Measurements from ENCODE around the gene RET.

The RET gene

DNA sequence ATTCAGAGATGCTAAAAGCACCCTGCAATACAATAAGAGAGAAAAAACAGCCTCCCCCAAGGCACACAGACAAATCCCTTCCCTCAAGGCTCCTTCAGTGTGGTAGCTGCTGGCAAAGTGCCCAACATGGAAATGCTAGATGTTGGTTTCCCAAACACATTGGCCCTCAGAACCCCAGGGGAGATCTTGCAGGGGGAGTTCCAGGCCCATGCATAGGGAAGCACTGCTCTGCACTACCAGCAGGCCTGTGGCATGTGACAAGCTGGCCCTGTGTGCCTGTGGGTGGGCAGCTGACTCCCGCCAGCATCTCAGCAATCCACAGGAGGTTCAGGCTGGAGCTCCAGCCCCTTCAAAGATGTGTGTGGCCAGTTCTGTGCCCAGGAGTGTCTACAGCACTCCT, 44.6 kb downstream of the RET start:
- no peak for DNase-seq (ENCODE audit: low read depth)

DNA sequence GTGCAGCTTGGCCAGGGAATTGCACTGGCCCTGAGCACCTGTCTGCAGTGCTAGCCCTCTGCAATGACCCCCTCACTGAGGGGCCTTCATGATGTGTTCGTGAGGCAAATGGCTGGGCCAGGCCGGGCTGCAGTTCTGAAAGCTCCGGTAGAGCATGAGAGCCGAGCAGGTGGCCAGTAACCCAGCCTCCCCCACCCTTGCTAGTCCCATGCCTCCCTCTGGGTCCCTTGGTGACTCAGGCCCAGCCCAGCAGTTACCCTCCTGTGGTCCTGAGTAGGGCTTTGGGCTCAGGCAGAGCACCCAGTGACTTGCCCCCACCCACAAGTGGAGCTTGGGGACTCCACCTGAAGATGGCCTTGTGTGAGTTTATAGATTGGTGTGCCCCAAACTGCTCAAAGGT, 45.2 kb downstream of the RET start:
- DNase-seq (ENCODE audit: low read depth), result no peak

DNA sequence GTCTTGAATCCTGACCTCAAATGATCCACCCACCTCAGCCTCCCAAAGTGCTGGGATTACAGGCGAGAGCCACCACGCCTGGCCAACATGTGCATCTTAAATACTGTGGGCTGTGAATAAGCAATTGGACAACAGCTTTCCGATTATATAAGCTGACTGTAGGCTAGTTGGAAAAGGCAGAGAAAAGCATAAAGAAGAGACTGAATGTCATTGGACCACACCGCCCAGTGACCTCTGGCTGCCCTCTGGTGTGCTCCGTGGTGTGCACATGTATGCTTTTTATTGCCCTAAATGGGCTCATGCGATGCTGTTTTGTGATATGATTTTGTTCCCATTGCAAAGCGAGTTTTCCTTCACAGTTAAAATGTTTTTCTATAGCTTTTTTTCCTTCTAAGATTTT, 46.0 kb downstream of the RET start:
- DNase-seq (ENCODE audit: low read depth), result no peak

DNA sequence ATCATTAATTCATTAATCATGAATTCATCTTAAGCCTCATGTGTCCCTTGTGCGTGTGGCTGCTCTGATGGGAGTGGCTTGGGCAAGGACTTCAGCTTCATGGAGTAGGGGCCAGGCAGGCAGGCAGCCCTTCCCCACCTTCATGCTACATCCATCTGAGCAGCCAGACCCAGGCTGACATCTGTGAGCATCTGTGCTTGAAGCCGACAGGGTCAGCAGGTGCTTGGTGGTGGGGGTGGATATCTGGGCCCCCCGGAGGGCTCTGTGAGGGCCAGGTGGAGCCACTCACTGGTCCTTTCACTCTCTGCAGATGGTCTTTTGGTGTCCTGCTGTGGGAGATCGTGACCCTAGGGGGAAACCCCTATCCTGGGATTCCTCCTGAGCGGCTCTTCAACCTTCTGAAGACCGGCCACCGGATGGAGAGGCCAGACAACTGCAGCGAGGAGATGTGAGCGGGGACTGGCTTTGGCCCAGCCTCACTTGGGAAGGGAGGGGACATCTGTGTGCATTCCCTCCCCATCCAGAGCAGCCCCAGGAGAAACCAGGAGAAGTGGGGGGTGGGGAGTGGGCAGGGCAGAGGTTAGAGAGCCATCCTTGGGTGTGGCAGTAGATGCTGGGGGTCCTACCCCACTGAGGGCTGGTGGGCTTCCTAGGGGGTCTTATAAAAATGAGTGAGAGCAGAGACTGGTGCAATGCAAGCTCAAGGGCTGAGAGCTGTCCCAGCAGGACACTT, 46.7 kb downstream of the RET start:
- no peak for DNase-seq (ENCODE audit: low read depth)

- DNase-seq (ENCODE audit: low read depth), result no peak
Observed at GRCh38 chr10:43124094-43124521, 47.2 kb downstream of the RET start.

- DNase-seq (ENCODE audit: low read depth), result no peak
Observed at GRCh38 chr10:43124574-43125273, 47.9 kb downstream of the RET start.

DNA sequence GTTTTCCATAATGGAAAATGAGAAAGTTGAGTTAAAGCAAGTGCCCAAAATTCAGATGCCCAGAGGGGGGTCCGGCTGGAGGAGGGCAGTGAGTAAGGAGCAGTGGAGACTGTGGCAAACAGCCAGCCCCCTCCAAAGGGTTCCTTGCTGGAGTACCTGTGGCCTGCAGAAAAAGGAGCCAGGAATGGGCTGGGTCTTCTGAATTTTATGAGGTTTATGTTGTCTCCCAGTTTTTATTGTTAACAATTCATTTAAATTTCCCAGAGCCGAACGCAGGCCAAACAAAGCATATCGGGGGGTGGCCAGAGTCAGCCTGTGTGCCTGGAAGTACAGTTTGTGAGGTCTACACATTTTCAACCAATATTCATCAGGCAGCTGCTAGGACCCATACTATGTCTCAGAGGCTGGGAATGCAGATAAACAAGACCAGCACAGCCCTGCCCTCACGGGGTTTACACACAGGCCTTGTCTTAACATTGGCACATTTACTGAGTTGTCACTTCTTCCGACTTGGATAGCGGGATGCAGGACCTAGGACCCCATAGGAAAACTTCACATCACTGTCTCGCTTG, 48.5 kb downstream of the RET start:
- DNase-seq (ENCODE audit: low read depth), result no peak

GRCh38 chr10:43125881-43126731, 49.2 kb downstream of the RET start:
- DNase-seq (ENCODE audit: low read depth), result no peak

GRCh38 chr10:43126759-43127424, 50.0 kb downstream of the RET start:
- DNase-seq (ENCODE audit: low read depth), result no peak

DNA sequence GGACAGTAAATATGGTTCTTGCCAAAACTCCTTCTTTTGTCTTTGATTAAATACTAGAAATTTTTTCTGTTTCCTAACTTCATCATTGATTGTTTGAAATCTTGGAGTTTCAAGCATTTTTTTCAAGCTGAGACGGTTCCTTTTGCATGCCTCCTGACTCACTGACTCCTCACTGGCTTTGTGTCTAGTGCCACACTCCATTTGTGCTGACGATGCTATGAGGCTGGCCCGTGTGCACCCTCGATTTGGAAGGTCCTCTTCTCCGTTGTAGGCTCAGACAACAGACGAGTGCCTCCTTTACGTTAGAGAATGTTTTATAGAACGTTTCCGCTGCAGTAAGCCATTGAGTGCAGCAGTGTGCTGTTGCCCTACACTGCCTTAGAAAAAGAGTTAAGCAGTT, 50.6 kb downstream of the RET start:
- DNase-seq (ENCODE audit: low read depth), result no peak

DNA sequence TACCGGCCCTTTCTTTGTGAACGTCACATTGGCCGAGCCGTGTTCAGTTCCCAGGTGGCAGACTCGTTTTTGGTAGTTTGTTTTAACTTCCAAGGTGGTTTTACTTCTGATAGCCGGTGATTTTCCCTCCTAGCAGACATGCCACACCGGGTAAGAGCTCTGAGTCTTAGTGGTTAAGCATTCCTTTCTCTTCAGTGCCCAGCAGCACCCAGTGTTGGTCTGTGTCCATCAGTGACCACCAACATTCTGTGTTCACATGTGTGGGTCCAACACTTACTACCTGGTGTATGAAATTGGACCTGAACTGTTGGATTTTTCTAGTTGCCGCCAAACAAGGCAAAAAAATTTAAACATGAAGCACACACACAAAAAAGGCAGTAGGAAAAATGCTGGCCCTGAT, 51.5 kb downstream of the RET start:
- DNase-seq (ENCODE audit: low read depth), result no peak

DNA sequence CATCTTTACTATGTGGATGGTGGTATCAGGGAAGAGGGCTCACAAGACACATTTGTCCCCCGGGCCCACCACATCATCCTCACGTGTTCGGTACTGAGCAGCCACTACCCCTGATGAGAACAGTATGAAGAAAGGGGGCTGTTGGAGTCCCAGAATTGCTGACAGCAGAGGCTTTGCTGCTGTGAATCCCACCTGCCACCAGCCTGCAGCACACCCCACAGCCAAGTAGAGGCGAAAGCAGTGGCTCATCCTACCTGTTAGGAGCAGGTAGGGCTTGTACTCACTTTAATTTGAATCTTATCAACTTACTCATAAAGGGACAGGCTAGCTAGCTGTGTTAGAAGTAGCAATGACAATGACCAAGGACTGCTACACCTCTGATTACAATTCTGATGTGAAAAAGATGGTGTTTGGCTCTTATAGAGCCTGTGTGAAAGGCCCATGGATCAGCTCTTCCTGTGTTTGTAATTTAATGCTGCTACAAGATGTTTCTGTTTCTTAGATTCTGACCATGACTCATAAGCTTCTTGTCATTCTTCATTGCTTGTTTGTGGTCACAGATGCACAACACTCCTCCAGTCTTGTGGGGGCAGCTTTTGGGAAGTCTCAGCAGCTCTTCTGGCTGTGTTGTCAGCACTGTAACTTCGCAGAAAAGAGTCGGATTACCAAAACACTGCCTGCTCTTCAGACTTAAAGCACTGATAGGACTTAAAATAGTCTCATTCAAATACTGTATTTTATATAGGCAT, 52.3 kb downstream of the RET start:
- no peak for DNase-seq (ENCODE audit: low read depth)

- DNase-seq (ENCODE audit: low read depth), result no peak
Observed at GRCh38 chr10:43130770-43131171, 53.9 kb downstream of the RET start.

GRCh38 chr10:43131256-43131655, 54.4 kb downstream of the RET start:
- DNase-seq (ENCODE audit: low read depth), result no peak

GRCh38 chr10:43131906-43132305, 55.0 kb downstream of the RET start:
- DNase-seq (ENCODE audit: low read depth), result no peak

GRCh38 chr10:43132867-43133787, 56.3 kb downstream of the RET start:
- DNase-seq (ENCODE audit: low read depth), result no peak

DNA sequence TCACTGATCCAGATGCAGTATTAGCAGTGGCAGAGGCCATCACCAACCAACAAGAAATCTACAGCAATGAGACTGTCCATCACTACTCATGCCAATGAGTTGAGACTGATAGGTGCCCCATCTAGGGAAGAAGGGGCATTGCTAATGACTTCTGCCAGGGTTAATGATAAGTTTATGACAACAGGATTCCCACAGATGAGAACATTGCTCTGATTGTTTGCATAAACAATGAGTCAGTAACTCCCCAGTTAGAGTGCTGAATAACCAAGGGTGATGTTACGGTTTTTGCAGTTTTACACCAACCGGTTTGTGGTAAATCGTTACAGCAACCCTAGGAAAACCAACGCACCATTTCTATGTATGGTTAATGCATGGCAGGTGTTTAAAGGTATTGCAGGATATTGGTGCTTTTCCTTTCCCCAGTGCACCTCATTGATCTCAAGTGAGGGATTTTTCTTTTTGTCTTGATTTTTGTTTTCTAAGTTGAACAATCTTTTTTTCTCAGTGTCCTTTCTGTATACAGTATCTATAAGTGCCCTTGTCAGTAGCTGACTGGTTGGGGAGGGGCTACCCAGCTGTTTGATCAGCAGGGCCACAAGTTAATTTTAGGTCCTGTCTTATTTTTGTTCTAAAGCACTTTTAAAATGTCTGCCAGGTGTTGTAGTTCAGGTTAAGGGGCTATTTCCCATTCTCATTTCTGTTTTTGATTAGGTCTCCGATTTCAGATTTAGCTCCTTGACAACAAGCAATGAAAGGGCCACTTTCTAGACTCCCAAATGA, 57.4 kb downstream of the RET start:
- DNase-seq (ENCODE audit: low read depth), result no peak

- DNase-seq (ENCODE audit: low read depth), result no peak
Observed at GRCh38 chr10:43135064-43135463, 58.2 kb downstream of the RET start.

DNA sequence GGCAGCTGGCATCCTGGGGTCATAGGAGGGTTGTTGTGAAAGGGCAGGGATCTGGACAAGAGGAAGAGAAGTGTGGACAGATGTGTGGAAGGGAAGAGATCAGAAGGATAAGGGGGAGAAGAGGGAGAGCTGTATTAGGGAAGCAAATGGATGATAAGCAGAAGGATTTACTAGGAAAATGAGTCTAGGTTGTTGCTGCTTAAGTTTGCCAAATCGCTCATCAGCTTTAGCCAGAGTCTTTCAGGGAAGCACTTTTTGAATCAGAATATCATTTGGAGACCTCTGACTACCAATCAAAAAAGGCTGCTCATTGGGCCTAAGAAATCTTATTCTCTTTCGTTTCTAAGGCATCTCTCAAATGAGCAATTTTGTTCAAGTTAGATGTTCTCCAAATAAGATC, 58.8 kb downstream of the RET start:
- DNase-seq (ENCODE audit: low read depth), result no peak

All from stimulated activated CD8-positive, alpha-beta memory T cell treated with anti-CD3 and anti-CD28 coated beads, Interleukin-15, amount 100 ng/mL, for 1 hour (primary cell).